Right lobe of liver (tissue), 4 donors: ENCODE results near the gene GMEB1.

Experiments
- CTCF ChIP-seq, 4 donors: fragments of 200-600 bp in 3 of 4; fragments of 450-650 bp in 1 of 4; IDR thresholded peaks; one replicate each; pipeline versions ENCODE4 v1.5.1 to v1.8.0; 2016 to 2022; ENCODE audit warnings: antibody characterized with exemption in 4 of 4, mild to moderate bottlenecking in 2 of 4
- POLR2A ChIP-seq: fragments of 450-650 bp; IDR thresholded peaks from one replicate; pipeline ENCODE4 v1.6.1; 2017; ENCODE audit warnings: antibody characterized with exemption, mild to moderate bottlenecking
- donor health status: DM: no; HTN: no; CAD: no.
- donor health status: DM: no; HTN: no; CAD: no.
- donor health status: DM: no; HTN: yes; CAD: no.

- TF ChIP-seq CTCF (IDR thresholded peaks at IDR 0.05): peak; percentile 95 to 99 (median 97)
- TF ChIP-seq POLR2A: peak; percentile 96
Measured at GRCh38 chr1:28736450-28737306, 68.1 kb downstream of the GMEB1 start, which contains the start of gene YTHDF2.
